CD4-positive, alpha-beta T cell treated with Interleukin-6 for 4 hours (primary cell): ENCODE results near the gene GH2.
"Not testable (repeated sequence)": the region's sequence is repeated elsewhere in the genome, so short reads cannot be mapped to it uniquely, and the experiment has no call there.

Source experiments
- DNase-seq: peaks from one replicate; pipeline ENCODE4 v3.0.0-alpha.2; 2020; ENCODE audit warnings: mixed read lengths

GH2 gene

DNA sequence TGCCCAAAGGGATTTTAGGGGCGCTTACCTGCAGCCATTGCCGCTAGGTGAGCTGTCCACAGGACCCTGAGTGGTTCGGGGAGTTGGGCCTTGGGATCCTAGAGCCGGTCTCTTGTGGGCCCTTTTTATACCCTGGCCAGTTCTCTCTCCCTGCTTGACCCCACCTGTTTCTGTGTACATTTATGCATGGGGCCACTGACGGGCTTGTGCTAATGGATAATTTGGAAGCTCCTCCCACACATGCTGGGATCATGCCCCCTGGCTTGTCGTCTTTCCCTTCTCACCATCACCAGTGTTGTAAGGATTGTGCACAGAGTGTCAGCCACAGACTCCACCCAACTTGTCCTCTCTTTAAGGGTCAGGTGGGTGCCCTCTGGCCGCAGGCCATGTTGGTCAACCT, 8.2 kb downstream of the GH2 start, which contains the start of gene CSH2:
Gene CSH2, minus strand, starts transcription at position 101 of the 400 bp plus-strand sequence. Its CDS starts 63 bp downstream, at position 38.
- not testable (repeated sequence) for DNase-seq

DNA sequence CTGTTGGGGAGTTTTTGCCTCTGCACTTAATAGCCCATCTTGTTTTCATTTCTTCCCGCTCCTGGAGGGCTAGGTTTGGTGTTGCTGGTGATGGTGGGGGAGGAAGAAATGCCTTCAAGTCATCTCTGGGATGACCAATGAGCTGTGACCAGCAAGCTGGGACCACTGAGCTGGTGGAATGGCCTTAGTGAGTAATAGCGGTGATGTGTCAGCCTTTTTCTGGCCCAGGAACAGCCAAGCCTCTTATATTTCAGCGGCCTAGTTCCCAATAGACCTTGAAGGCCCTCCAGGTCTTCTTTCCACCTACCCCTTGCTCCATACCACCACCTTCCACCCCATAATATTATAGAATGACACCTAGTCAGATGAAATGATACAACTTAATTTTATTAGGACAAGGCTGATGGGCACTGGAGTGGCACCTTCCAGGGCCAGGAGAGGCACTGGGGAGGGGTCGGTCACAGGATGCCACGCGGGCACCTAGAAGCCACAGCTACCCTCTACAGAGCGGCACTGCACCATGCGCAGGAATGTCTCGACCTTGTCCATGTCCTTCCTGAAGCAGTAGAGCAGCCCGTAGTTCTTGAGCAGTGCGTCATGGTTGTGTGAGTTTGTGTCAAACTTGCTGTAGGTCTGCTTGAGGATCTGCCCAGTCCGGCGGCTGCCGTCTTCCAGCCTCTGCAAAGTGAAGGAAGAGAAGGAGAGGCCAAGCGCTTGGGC, 9.9 kb downstream of the GH2 start:
- not testable (repeated sequence) for DNase-seq

DNA sequence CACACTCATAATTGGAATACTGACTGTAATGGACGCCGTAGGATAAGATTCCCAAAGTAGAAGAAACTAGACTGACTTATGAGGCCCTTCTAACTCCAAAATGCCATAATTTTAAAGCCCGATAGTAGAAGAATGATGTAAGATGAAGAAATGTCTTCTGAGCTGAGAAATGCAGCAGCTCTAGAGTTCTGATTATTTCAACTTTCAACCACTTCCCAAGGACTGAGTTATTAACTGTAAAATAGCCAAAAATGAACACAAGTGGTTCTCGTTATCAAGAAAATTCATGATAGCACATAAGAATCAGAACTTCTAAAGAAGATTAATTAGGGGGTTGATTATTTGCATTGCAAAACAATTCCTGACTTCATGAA, 11.5 kb downstream of the GH2 start:
- DNase-seq = not testable (repeated sequence)

DNA sequence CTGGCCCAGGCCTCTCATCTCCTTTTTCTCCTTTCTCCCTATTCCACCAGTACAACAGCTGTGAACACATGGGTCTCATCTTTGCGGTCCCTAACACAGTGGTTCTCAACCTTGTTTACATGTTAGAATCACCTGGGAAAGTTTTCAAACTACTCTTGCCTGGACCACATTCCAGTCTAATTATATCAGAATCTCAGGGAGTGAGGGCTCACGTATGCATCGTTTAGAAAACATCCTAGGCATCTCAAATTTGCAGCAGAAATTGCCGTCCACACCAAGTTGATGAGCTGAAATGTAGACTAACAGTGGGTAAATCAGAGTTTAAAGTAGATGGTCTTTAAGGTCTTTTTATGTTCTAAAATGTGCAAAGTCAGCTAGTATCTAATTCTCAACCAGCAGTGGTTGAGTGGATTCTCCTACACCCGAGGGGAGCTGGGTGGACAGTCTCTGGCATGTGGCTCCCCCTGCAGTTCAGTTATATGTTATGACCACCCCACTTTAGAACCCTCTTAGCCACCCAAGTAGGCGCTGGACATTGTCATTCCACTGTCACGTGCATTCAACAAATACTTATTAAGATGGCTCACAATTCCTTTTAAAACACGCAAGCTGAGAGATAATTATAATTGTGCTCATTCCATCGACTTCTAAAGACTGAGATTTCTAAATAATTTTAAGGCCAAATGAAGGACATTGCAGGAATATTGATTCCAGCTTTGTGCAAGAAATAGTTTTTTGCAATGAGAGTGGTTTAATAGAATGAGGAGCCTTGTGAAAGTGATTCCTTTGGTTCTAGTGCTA, 12.1 kb downstream of the GH2 start:
- DNase-seq = not testable (repeated sequence)

- DNase-seq = not testable (repeated sequence)
These were observed 15.1 kb downstream of the GH2 start for GRCh38 chr17:63866625-63867024.

- no peak for DNase-seq
These were observed 22.5 kb downstream of the GH2 start for GRCh38 chr17:63859257-63859656.

DNA sequence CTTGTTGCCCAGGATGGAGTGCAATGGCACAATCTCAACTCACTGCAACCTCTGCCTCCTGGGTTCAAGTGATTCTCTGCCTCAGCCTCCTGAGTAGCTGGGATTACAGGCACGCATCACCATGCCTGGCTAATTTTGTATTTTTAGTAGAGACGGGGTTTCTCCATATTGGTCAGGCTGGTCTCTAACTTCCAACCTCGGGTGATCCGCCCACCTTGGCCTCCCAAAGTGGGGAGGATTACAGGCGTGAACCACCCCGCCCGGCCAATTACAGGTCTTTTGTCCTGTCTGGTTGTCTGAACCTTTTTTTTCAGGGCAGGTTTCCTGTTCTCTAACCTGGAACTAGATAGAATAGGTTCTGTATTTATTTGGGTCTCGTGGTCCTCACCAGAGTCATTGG, 25.3 kb downstream of the GH2 start:
- DNase-seq = not testable (repeated sequence)

GRCh38 chr17:63855185-63855584, 26.6 kb downstream of the GH2 start:
- DNase-seq = no peak

DNA sequence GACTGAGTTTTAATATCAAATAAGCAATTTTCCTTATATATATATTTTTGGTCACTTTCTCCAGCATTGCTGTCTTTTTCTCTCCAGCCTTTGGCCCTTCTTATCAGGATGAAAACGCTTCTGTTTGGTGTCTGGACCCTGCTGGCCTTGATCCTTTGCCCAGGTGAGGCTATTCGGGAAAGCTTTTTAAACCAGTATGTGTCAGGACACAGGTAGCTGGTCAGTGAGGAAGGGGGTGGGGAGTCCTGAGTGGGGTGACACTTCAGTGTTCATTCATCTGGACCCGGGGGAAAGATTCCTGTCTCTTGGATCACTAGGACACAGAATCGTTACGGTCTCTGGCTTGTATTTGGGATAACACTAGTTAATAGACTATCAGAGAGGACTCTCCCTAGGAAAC, 27.0 kb downstream of the GH2 start:
- DNase-seq = no peak

GRCh38 chr17:63853260-63853659, 28.5 kb downstream of the GH2 start:
- no peak for DNase-seq

DNA sequence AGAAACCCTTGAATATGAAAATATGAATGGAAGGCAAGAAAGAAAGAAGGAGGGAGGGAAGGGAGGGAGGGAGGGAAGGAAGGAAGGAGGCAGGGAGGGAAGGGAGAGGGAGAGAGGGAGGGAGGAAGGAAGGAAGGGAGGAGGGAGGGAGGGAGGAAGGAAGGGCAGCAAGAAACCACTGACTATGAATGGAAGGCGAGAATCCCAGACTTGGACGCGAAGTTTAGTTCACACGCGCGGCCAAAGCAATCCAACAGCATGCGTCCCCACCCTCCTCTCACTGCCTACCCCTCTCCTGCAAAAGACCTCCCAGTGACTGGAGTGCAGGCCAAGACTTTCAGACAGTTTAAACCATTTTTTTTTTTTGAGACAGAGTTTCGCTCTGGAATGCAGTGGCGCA, 31.3 kb downstream of the GH2 start:
- DNase-seq = no peak

GRCh38 chr17:63848834-63849689, 32.7 kb downstream of the GH2 start:
- DNase-seq = peak; percentile 95

GRCh38 chr17:63847525-63848249, 34.1 kb downstream of the GH2 start:
- DNase-seq = no peak

DNA sequence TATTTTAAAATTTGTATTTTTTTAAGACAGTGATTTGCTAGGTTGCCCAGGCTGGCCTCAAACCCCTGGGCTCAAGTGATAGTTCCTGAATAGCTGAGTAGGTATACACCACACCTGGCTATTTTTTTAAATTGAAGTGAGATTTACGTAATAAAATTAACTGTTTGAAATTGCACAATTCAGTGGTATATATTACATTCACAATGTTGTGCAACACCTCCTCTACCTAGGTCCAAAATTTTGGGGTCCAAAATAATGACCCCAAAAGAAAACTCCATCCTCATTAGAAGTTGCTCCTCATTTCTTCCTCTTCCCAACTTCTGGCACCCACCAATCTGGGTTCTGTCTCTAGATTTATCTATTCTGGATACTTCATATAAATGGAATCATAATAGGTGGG, 36.2 kb downstream of the GH2 start:
- no peak for DNase-seq

- no peak for DNase-seq
These were observed 37.6 kb downstream of the GH2 start for GRCh38 chr17:63843910-63844677.

GRCh38 chr17:63843387-63843888, 38.3 kb downstream of the GH2 start:
- DNase-seq = peak; percentile 43

GRCh38 chr17:63842540-63843386, 39.0 kb downstream of the GH2 start, which contains the start of gene SMARCD2:
TSS of gene SMARCD2 (minus strand) at chr17:63842685. CDS start at chr17:63842674, 11 bp downstream.
- peak; percentile 100 for DNase-seq

DNA sequence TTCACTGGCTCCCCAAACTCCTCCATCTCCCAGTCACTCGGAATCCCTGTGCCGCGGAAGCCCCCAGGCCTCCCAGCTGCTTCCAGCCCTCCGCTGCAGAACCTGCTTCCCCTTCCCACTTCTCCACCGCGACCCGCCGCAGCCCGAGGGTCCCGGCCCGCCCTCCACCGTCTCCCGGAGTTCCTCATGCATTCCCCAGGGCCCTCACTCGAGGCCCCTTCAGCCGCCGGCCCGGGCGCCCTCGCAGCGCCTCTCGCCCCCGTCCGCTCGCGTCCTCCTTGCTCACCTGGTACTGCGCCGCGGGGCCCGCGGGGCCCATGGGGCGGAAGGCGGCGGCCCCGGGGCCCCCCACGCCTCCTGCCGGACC, 39.6 kb downstream of the GH2 start:
- DNase-seq = no peak

DNA sequence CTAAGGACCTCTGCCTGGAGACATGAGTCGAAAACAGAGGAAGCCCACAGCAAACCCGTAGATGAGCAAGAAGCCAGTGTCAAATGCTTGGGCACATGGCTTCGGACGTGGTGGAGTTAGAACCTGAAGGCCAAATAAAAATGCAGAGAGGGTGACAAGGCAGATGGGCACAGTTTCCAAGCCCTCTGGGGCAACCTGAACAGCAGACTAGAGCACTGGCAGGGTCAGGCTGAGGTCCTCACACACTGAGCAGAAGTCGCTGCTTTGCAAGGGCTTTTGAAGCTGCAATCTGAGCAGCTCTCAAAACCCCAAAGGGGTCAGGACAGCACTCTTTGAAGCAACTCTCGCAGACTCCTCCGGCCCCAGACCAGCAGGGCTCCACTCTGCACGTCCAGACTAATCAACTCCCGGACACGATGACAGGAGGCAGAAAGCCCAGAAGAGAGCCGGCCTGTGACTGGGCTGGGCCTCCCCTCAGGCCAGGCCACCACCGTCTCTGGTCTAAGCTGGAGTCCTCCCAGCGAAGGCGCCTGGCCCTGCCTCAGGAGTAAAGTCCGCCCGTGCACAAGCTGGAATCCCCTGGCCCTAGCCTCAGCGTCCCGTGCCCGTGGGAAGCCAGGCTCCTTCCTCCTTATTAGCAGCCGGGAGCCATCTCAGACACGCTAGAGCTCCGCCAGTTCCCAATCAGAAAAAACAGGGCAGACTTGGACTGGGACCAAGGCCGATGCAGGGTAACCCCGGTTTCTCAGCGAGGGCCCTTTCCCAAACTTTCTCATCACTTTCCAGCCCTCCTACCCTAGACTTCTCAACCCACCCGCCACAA, 40.2 kb downstream of the GH2 start:
- peak; percentile 17 for DNase-seq
